Embryonic facial prominence (tissue), 1 donor: ENCODE measurements around the gene TSKU.
"Not testable (repeated sequence)": the region's sequence is repeated elsewhere in the genome, so short reads cannot be mapped to it uniquely, and the experiment has no call there.

Experiments used
- DNase-seq: peaks from one replicate; pipeline ENCODE4 v3.0.0-alpha.2; 2016; ENCODE audit errors: extremely low spot score

TSKU gene

DNA sequence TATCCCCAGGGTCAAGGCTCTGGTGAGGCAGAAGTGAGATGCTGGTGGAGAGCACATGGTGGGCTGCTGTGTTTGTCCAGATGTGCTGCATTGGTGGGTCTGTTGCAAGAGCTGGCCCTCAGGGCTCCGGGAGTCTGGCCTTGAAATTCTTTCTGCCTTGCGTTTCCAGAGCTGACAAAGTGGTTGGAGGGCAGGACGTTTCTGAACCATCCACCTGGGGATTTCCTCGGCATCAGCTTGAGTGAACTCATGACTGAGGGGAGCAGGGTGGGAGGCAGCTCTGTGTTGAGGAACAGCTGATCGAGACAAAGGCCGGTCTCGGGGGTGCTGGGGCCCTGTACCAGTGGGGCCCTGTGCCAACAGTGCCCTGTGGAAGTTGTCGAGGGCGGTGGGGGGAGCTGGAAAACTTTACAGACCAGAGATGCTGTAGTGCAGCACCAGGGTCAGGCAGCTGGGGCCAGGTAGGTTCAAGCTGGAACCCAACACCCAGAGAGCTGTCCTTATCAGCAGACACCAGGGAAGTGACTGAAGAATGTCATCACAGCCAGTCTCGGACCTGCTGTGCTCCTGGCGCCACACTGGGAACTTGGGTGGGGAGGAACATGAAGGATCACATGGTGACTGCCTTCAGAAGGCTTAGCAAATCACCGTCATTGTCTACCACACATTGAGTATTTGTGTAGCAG is 4.9 kb downstream of the TSKU start:
- no peak for DNase-seq

DNA sequence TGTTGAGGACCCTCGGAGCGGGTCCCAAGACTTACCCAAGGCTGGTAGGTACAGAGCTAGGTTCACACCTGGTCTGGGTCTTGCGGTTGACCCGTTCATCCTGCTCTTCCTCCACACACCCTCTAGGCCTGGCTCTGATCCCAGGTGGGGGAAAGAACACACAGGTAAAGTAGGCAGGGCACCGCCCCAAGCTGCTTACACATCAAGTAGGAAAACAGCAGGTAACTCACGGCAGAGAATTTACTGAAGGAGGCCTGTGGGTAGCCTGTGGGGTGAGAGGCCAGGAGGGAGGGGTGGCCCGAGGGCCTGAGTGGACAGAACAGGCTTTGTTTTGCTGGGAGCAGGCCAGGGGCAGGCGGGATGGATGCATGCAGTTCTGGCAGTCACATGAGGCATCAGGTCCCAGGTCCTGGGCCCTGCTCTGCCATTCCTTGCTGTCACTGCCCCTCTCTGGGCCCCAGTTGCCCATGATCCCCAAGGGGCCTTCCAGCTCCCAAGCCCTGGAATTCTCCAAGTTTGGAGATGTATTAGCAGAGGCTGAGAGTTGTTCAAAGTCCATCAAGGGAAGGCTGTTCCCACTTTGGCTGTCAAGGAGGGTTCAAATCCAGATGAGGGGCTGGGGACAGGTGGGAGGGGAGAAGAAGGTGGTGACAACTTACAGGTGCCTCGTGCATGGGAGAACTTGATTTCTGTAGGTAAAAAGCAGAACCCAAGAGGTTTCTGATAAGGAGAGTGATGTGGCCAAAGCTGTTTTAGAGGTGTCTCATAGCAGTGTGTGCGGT is 5.7 kb downstream of the TSKU start:
- DNase-seq = no peak

DNA sequence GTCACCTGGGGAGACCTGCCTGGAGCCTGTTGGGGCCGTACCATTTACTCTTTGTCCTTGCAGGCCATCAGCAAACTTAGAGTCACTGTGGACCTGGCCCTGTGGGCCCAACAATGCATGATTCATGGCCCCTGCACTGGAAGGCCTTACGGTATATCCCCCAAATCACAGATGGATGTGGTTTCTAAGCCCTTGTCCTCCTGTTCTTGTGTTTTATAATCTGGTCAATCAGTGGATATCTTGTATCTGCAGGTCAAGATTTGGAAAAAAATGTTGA is 6.2 kb downstream of the TSKU start:
- DNase-seq = no peak

DNA sequence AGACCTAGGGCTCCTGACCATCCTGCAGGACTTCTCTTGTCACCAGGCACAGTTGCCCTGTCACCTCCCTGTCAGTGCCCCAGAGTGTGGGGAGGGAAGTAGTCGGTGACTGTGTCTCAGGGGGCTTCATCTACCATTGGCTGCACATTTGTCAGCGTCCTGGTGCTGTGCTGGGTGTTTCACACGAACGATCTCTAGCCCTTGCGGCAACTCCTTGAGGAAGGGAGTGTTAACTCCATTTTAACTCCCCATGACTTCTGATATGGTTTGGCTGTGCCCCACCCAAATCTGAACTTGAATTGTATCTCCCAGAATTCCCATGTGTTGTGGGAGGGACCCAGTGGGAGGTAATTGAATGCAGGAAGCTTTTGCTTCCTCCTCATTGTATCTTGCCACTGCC is 7.1 kb downstream of the TSKU start:
- no peak for DNase-seq

DNA sequence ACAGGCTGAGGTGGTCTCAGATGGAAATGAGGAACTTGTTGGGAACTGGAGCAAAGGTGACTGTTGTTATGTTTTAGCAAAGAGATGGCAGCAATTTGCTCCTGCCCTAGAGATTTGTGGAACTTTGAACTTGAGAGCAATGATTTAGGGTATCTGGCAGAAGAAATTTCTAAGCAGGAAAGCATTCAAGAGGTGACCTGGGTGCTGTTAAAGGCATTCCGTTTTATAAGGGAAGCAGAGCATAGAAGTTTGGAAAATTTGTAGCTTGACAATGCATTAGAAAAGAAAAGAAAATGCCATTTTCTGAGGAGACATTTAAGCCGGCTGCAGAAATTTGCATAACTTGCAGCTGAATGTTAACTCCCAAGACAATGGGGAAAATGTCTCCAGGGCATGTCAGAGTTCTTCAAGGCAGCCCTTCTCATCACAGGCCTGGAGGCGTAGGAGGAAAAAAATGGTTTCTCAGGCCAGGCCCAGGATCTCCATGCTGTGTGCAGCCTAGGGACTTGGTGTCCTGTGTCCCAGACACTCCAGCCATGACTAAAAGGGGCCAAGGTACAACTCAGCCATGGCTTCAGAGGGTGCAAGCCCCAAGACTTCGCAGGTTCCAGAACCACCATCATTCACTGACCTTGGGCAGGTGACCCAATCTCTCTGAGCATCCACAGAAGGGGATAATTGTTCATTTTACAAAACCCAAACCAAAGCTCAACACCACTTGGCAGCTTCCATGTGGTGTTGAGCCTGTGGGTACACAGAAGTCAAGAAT is 8.0 kb downstream of the TSKU start:
- DNase-seq = not testable (repeated sequence)

DNA sequence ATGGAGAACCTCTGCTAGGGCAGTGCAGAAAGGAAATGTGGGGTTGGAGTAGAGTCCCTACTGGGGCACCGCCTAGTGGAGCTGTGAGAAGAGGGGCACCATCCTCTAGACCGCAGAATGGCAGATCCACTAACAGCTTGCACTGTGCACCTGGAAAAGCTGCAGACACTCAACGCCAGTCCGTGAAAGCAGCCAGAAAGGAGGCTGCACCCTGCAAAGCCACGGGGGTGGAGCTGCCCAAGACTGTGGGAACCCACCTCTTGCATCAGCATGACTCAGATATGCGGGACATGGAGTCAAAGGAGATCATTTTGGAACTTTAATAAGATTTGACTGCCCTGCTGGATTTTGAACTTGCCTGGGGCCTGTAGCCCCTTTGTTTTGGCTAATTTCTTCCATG is 8.7 kb downstream of the TSKU start:
- DNase-seq = no peak

DNA sequence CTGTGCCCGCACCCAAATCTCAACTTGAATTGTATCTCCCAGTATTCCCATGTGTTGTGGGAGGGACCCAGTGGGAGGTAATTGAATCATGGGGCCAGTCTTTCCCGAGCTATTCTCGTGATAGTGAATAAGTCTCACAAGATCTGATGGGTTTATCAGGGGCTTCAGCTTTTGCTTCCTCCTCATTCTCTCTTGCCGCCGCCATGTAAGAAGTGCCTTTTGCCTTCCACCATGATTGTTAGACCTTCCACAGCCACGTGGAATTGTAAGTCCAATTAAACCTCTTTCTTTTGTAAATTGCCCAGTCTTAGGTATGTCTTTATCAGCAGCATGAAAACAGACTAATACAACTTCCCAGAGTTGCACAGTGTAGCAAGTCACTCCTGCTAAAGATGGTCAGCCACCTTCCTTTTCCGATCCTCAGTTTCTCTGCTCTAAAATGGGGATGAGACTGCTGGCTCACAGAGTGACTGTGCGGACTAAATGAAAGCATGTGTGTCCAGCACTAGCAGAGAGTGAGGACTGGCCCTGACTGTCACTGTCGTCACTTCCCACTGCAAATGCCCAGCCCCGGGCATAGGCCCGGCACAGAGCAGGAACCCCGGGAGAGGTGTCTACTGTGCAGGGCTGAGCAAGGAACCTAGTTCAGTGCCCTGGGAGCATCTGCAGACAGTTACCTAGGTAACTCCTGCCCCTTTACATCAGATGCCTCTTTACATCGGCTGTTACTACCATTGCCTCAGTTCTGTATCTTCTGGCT is 9.5 kb downstream of the TSKU start:
- DNase-seq = no peak

DNA sequence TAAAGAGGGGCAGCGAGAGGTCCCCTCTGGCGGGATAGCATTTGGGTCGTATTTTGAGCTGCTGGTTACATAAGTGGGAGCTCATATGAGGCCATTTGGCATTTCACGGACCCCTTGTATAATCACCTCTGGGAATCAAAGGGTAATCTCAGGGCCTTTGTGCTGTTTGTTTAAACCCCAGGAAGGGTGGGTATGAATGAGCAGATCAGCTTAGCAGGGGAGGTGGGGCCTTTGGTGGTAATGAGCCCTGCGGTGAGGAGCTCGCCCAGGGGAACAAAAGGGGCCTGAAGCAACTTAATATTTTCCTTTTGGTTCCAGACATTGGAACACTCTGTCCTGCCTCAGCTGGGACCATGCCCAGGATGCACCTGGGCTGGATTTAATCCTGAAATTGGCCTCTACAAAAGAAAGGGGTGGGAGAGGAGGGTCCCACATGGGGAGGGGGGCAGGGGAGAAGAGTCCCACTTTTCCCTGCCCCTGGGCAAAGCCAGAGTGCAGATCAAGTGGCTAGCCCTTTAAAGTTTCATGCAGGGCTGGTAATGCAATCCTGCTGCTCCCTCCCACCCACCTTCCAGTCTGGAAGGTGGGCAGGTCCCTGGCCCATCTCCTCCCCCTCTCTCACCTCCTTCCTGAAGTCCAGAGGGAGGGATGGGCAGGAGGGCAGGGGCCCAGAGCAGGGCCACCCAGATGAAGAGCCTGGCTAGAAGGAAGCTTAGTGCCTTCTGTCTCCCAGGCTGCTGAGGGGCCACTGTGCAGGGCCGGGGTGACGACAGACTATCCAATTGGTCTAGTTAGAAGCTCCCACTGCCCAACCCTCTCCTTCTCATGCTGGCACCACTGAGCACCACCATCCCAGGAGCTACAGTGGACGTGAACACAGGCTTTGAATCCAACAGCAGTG is 10.5 kb downstream of the TSKU start:
- DNase-seq = no peak

DNA sequence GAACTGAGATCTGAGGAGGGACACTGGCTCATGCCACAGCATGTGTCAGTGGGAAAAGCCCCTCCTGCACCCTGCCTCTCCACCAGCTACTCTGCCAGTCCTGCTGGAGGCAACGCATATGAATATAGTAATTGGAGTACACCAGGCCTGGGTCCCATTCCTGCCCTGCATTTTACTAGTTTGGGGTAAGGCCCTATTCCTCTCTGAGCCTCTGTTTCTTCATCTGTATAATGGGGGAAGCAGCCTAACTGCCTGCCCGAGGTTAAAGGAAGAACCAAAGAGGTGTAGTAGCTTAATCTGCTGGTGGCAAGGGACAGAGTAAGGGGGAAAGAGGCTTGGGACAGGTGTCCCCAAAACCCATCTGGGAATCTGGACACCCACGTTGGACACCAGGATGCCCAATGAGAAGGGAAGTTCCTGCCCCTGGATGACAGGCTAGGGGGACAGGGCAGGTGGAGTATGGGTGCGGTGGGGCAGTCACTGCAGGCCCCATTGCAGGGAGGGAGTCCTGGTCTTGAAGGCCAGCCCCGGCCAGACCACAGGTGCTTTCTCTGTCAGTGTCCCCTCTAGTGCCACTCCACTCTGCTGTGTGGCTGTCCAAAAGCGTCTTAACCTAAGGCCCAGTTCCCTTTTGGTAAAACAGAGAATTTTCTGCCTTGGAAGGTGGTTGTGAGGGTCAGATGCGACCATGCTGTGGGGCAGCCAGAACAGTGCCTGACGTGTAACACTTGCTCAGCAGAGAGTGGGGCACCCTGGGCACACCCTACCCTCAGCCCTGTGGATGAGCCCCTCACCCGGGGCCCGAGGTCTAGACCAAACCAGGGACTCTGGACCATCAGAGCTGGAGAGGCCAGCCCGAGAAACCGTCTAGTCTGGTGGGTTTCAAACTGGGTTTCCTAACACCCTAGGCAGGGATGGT is 11.5 kb downstream of the TSKU start:
- no peak for DNase-seq

DNA sequence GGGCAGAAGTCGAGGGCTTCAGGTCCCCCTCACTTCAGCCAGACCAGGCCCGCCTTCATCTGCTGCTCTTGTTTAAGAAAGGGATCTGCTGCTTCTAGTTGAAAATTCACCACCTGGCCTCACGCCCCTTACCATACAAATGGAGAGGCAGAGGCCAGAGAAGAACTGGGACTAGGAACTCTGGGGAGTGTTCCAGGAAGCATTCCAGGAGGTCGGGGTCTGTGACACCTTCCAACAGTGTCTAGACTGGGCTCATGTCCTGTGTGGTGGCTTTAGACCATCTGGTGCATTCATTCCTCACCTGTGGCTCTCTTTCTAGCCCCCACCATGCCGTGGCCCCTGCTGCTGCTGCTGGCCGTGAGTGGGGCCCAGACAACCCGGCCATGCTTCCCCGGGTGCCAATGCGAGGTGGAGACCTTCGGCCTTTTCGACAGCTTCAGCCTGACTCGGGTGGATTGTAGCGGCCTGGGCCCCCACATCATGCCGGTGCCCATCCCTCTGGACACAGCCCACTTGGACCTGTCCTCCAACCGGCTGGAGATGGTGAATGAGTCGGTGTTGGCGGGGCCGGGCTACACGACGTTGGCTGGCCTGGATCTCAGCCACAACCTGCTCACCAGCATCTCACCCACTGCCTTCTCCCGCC is 12.3 kb downstream of the TSKU start:
- no peak for DNase-seq

DNA sequence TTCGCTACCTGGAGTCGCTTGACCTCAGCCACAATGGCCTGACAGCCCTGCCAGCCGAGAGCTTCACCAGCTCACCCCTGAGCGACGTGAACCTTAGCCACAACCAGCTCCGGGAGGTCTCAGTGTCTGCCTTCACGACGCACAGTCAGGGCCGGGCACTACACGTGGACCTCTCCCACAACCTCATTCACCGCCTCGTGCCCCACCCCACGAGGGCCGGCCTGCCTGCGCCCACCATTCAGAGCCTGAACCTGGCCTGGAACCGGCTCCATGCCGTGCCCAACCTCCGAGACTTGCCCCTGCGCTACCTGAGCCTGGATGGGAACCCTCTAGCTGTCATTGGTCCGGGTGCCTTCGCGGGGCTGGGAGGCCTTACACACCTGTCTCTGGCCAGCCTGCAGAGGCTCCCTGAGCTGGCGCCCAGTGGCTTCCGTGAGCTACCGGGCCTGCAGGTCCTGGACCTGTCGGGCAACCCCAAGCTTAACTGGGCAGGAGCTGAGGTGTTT is 12.8 kb downstream of the TSKU start:
- DNase-seq = no peak

DNA sequence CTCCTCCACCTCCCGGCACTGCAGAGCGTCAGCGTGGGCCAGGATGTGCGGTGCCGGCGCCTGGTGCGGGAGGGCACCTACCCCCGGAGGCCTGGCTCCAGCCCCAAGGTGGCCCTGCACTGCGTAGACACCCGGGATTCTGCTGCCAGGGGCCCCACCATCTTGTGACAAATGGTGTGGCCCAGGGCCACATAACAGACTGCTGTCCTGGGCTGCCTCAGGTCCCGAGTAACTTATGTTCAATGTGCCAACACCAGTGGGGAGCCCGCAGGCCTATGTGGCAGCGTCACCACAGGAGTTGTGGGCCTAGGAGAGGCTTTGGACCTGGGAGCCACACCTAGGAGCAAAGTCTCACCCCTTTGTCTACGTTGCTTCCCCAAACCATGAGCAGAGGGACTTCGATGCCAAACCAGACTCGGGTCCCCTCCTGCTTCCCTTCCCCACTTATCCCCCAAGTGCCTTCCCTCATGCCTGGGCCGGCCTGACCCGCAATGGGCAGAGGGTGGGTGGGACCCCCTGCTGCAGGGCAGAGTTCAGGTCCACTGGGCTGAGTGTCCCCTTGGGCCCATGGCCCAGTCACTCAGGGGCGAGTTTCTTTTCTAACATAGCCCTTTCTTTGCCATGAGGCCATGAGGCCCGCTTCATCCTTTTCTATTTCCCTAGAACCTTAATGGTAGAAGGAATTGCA is 13.5 kb downstream of the TSKU start:
- no peak for DNase-seq

DNA sequence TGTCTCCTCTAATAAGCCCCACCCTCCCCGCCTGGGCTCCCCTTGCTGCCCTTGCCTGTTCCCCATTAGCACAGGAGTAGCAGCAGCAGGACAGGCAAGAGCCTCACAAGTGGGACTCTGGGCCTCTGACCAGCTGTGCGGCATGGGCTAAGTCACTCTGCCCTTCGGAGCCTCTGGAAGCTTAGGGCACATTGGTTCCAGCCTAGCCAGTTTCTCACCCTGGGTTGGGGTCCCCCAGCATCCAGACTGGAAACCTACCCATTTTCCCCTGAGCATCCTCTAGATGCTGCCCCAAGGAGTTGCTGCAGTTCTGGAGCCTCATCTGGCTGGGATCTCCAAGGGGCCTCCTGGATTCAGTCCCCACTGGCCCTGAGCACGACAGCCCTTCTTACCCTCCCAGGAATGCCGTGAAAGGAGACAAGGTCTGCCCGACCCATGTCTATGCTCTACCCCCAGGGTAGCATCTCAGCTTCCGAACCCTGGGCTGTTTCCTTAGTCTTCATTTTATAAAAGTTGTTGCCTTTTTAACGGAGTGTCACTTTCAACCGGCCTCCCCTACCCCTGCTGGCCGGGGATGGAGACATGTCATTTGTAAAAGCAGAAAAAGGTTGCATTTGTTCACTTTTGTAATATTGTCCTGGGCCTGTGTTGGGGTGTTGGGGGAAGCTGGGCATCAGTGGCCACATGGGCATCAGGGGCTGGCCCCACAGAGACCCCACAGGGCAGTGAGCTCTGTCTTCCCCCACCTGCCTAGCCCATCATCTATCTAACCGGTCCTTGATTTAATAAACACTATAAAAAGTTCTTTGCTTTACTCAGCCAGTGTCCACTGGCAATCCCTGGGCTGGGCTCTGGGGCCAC is 14.4 kb downstream of the TSKU start:
- no peak for DNase-seq

DNA sequence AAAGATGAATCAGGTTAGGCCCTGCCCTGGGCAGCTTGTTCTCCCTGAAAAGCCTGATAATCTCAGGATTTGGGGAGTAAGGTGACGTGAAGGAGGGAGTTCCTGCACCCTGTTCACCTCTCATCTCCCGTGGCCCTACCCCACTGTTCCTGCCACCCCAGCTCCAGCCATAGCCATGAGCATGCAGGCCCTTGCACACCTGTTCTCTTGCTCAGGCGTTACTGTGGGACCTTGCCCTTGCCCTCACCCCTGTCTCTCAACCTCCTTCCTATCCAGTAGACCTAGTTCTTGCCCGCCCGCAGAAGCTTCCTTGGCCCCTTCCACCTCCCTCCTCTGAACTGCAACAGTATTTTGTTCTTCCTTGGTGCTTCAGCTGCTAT is 15.0 kb downstream of the TSKU start:
- DNase-seq = no peak

DNA sequence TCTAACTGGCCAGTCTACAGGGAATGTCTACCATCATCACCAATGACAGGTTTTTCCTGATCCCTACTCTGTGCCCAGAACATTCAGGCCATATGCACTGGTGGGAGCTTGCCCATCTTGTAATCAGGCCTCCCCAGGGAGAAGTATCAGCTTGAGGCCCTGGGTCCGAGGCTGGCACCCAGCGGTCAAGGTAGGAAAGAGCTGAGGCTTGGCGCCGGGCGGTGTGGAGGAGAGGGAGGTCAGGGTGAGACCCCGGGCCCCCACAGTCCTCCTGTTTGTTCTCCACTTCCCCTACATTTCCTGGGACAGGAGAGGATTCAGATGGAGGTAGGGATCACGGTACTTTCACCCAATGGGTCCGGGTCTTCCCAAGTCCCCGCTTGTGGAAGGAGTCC is 15.5 kb downstream of the TSKU start:
- DNase-seq = no peak

DNA sequence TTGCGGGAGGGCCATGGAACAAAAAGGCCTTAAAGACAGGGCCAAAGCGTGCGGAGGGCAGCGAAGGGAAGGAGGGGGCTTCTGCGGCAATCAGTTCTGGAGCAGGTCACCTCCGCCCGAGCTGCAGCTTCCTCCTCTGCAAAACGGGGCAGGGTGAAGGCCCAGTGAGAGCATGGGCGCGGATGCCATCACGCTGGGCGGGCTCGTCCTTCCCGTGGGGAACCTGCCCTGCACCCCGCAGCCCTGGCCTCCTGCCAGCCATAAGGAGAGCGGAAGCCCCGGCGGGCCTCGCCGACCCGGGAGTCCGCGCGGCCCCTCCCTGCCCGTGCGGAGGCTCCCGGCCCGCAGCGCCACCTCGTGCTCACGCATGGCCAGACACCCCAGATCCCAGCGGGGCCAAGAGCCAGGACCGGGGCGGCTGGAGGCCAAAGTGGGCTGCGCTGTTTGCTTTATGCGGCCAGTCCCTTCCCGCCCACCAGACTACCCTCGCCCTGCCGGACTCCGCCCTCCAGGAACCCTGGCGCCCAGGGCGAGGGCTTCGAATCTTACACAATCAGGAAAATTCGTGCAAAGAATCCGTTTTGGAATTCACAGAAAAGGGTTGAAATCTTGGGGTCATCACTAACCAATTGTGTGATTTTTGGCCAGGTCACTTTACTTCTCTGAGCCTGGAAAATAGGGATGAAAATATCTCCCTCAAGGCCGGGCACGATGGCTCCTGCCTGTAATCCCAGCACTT is 16.1 kb downstream of the TSKU start:
- DNase-seq = no peak
